Lower leg skin (tissue), 4 donors: Measurements from ENCODE around the gene CLC. TPM values are rescaled to one million over a fixed set of nuclear protein-coding genes. Genes with fewer than 3 reads are reported as not detected.

Experiments used
- DNase-seq, 2 donors: peaks; one replicate each; pipeline ENCODE4 v3.0.0-alpha.2; 2019; ENCODE audit warnings: low spot score in 2 of 2
- H3K4me3 ChIP-seq: fragments of 200-600 bp; sonication (generic); 2 replicates; pipeline ENCODE4 v1.5.1; 2017; ENCODE audit warnings: mild to moderate bottlenecking, low read depth; ENCODE audit not compliant: poor library complexity, severe bottlenecking
- CTCF ChIP-seq, 3 donors: fragments of 450-650 bp; IDR thresholded peaks; one replicate each; pipeline ENCODE4 v1.5.1; 2016; ENCODE audit warnings: antibody characterized with exemption in 3 of 3, mild to moderate bottlenecking in 3 of 3, moderate library complexity in 2 of 3
- POLR2A ChIP-seq, 2 donors: fragments of 450-650 bp; IDR thresholded peaks; one replicate each; pipeline ENCODE4 v1.6.1; 2016 to 2017; ENCODE audit warnings: antibody characterized with exemption in 2 of 2, mild to moderate bottlenecking in 1 of 2, moderate library complexity in 1 of 2
- WGBS, 2 donors: methylation state at CpG; one replicate each; pipeline ENCODE4 v1.1.5; 2018; 5-methylcytosine and 5-hydroxymethylcytosine counted together
- intact Hi-C: fragments of 100-400 bp; cut with DNase I; formaldehyde crosslinking; loops from one replicate; pipeline ENCODE4 v1.15.0; 2023; ENCODE audit warnings: low total_unique reads
- total RNA-seq, 4 donors: library from RNA; depleted of rRNA; stranded (reverse); fragments of >200 nt; gene quantifications; one replicate each; pipeline ENCODE4 v1.1.0, GENCODE V29; 2016

CLC gene
- total RNA-seq, 4 donors from 2014 or later = not detected

- TF ChIP-seq POLR2A (IDR thresholded peaks at IDR 0.05) (no peak), CTCF (IDR thresholded peaks at IDR 0.05) (no peak)
- no peak for DNase-seq
- no peak overlapping the region for H3K4me3 ChIP-seq
- intact Hi-C loops = no loop called here
These were observed 14.6 kb upstream of the CLC start for GRCh38 chr19:39752390-39752789.

- intact Hi-C loops = no loop called here
- no peak for DNase-seq
- 79 to 83% methylated on average over 5 of the region's 5 CpGs for WGBS, 2 donors
- no peak overlapping the region for H3K4me3 ChIP-seq
- TF ChIP-seq CTCF (IDR thresholded peaks at IDR 0.05) (no peak), POLR2A (IDR thresholded peaks at IDR 0.05) (no peak)
These were observed 12.2 kb upstream of the CLC start for GRCh38 chr19:39749981-39750380.

- intact Hi-C loops = no loop called here
- no peak overlapping the region for H3K4me3 ChIP-seq
- no peak for DNase-seq
- 69 to 75% methylated on average over 4 of the region's 4 CpGs for WGBS, 2 donors
- TF ChIP-seq POLR2A (IDR thresholded peaks at IDR 0.05) (no peak), CTCF (IDR thresholded peaks at IDR 0.05) (no peak)
These were observed 9.2 kb upstream of the CLC start for GRCh38 chr19:39746836-39747529.

GRCh38 chr19:39745643-39746042 is 7.8 kb upstream of the CLC start:
- DNase-seq = no peak
- intact Hi-C loops = no loop called here
- no peak overlapping the region for H3K4me3 ChIP-seq
- TF ChIP-seq POLR2A (IDR thresholded peaks at IDR 0.05) = no peak
- no peak for TF ChIP-seq CTCF (IDR thresholded peaks at IDR 0.05)
- 58 to 63% methylated on average over 3 of the region's 3 CpGs for WGBS, 2 donors

GRCh38 chr19:39740395-39740794 is 2.6 kb upstream of the CLC start:
- TF ChIP-seq CTCF (IDR thresholded peaks at IDR 0.05) (no peak), POLR2A (IDR thresholded peaks at IDR 0.05) (no peak)
- 83 to 90% methylated on average over 1 of the region's 1 CpG for WGBS, 2 donors
- intact Hi-C loops = no loop called here
- no peak for DNase-seq
- H3K4me3 ChIP-seq = no peak overlapping the region

GRCh38 chr19:39738814-39739213 is 985 bp upstream of the CLC start:
- WGBS, 2 donors = 40 to 44% methylated on average over 3 of the region's 3 CpGs
- intact Hi-C loops = no loop called here
- TF ChIP-seq POLR2A (IDR thresholded peaks at IDR 0.05) (no peak), CTCF (IDR thresholded peaks at IDR 0.05) (no peak)
- no peak overlapping the region for H3K4me3 ChIP-seq
- no peak for DNase-seq
